ENCODE results near the gene CTSE.
A peak's percentile ranks its signal among the peaks of the same experiment; 100 is the strongest.
"Not testable (repeated sequence)": the region's sequence is repeated elsewhere in the genome, so short reads cannot be mapped to it uniquely, and the experiment has no call there.

Gene CTSE

DNA sequence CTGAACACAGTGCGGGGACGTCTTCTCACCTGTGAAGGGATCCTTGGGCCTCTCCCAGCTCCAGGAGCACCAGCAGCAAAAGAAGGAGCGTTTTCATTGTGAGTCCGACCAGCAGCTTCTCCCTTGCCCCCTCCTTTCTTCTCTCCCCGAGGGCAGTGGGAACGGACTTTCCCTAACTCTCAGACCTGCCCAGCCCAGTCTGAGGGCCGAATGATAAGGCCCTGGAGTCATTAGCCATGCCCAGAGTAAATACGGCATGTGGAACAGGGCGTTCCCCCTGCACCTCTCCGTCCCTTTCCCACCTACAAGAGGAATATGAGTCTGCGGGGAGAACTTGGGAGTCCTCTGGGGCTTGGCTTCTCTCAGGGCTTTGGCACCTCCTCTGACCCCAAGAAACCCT is at the start of gene CTSE:
Gene CTSE, minus strand, starts transcription at position 201 of the 400 bp plus-strand sequence. Its CDS starts 104 bp downstream, at position 97.
- DNase-seq = no peak

GRCh38 chr1:206070627-206071304 is 47.1 kb upstream of the CTSE start:
- no peak for DNase-seq

GRCh38 chr1:206068314-206068713 is 44.6 kb upstream of the CTSE start:
- DNase-seq = no peak

GRCh38 chr1:206067486-206068227 is 44.0 kb upstream of the CTSE start:
- no peak for DNase-seq

- peak; percentile 35 for DNase-seq
These were observed 42.9 kb upstream of the CTSE start for GRCh38 chr1:206066479-206067171.

DNA sequence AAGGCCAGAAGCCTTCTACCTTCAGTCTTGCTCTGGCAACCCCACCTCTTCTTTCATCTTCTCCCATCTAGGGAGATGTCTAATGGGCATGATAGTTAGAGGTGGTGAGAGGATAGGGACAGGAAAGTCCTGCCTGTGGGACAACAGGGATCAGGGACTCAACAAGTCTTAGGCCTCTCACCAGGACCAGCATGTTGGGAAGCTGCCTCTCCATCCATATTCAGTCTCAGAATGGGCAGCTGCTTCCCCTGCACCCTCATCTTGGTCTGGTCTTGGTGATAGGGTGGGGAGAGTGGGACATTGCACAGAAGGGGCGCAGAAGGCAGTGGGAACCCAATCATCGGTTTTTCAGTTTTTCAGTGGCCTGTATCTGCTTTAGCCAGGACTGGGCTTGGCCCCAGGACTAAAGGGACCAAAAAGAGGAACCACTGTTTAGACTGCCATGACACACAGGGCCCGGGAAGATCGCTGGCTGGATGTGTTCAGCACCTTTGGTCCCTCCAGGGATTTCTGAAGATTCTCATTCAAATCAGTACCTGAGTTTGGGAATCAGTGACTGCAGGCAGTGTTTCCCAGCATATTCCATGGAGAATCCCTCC is 42.0 kb upstream of the CTSE start:
- DNase-seq = no peak

GRCh38 chr1:206064501-206064900 is 40.8 kb upstream of the CTSE start:
- not testable (repeated sequence) for DNase-seq

DNA sequence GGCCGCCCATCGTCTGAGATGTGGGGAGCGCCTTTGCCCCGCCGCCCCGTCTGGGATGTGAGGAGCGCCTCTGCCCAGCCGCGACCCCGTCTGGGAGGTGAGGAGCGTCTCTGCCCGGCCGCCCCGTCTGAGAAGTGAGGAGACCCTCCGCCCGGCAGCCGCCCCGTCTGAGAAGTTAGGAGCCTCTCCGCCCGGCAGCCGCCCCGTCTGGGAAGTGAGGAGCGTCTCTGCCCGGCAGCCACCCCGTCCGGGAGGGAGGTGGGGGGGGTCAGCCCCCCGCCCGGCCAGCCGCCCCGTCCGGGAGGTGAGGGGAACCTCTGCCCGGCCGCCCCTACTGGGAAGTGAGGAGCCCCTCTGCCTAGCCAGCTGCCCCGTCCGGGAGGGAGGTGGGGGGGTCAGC is 40.3 kb upstream of the CTSE start:
- not testable (repeated sequence) for DNase-seq

GRCh38 chr1:206062464-206062863 is 38.8 kb upstream of the CTSE start:
- no peak for DNase-seq

DNA sequence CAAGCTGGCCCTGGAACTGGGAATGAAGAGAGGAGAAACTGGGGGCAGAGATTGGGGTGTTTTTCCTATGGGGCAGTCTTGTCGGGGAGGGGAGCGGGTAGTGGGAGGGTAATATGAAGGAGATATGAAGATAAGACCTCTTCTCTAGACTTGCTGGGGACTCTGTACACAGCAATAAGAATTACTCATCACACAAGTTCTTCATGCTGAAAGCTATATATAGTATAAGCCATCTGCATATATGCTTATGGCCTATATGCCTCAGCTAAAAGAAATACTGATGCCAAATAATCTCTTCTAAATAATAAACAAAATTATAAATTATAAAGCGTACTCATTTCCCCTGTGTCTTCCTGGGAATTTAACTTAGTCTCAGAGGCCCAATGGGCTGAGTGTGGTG is 37.1 kb upstream of the CTSE start:
- DNase-seq = no peak

- no peak for DNase-seq
These were observed 35.7 kb upstream of the CTSE start for GRCh38 chr1:206059355-206059915.

GRCh38 chr1:206058927-206059292 is 35.2 kb upstream of the CTSE start:
- no peak for DNase-seq

GRCh38 chr1:206058289-206058926 is 34.7 kb upstream of the CTSE start:
- not testable (repeated sequence) for DNase-seq

GRCh38 chr1:206055639-206056323 is 32.1 kb upstream of the CTSE start:
- DNase-seq = not testable (repeated sequence)

GRCh38 chr1:206055069-206055625 is 31.5 kb upstream of the CTSE start:
- not testable (repeated sequence) for DNase-seq

DNA sequence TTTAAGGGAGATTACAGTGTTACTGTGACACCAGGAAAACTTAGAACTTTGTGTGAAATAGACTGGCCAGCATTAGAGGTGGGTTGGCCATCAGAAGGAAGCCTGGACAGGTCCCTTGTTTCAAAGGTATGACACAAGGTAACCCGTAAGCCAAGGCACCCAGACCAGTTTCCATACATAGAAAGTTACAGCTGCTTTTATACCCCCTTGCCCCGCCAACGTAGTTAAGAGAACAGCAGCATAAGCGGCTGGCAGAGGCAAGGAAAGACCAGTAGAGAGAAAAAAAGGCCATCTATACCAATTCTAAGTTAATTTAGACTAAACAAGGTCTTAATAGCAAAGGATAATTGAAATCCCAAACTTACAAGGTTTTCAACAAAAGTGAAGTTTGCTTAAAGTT is 29.9 kb upstream of the CTSE start:
- not testable (repeated sequence) for DNase-seq

DNA sequence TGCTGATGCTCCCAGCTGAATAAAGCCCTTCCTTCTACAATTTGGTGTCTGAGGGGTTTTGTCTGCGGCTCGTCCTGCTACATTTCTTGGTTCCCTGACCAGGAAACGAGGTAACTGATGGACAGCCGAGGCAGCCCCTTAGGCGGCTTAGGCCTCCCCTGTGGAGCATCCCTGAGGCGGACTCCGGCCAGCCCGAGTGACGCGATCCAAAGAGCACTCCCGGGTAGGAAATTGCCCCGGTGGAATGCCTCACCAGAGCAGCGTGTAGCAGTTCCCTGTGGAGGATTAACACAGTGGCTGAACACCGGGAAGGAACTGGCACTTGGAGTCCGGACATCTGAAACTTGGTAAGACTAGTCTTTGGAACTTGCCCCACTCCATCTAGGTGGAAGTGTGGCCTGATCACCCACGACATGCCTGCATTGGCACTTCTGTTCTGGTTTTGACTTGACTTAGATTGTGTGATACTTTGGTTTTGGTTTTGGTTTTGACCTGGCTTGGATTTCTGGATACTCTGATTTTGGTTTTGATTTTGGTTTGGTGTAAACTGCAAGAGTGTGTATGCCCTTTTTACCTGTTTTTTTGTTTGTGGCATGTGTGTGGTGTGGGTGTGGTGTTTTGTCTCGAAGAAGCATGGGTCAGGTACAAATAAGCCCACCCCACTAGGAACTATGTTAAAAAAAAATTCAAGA is 29.4 kb upstream of the CTSE start, which contains the start of gene RHEX:
Gene RHEX, plus strand, starts transcription at position 255 of the 692 bp plus-strand sequence. CDS start 44,656 bp downstream, outside the sequence.
- peak; percentile 75 for DNase-seq

DNA sequence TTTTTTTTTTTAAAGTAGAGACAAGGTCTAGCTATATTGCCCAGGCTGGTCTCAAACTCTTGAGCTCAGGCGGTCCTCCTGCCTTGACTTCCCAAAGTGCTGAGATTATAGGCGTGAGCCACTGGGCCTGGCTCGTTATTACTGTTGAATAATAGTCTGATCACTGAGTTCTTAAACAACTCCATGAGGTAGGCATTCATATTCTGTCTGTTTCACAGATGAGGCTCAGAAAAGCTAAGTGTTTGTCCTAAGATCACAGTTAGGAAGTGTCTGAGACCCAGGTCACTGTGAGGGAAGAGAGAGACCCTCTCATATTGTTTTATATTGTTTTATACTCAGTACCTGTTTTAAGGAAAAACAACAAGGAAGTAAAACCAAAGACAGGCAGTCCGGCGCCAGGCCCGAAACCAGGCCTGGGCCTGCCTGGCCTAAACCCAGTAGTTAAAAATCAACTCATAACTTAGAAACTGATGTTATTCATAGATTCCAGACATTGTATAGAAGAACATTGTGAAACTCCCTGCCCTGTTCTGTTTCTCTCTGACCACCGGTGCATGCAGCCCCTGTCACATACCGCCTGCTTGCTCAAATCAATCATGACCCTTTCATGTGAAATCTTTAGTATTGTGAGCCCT is 28.7 kb upstream of the CTSE start:
- not testable (repeated sequence) for DNase-seq

DNA sequence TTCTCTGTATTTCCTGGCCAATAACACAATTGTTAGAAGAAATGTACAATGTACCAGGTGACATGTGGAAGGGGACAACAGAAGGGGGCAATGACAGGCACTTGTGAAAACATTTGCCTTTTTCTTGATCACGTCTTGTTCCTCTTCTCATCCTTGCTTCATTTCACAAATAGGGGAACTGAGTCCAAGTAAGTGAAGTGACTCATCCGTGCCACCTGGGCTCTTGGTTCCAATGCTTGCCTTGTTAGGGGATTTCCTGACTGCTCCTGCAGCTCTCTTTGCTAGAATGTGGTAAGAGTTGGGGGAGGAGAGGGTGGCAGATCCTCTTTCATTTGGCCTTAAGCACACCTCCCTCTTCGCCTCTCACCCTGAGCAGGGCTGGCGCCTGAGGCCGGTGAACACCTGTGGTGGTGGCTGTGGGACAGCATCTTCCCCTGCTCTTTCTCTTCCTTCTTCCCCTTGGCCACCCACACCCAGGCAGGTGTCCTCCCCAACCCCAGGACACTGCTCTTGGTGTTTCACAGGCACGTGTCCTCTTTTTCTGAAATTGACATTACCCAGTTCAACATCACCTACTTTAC is 27.1 kb upstream of the CTSE start:
- DNase-seq = peak; percentile 79
